AG09309 (cell line): ENCODE measurements around the gene SIL1.
"Not testable (repeated sequence)": the region's sequence is repeated elsewhere in the genome, so short reads cannot be mapped to it uniquely, and the experiment has no call there.

Experiments
- DNase-seq: peaks from one replicate; pipeline ENCODE4 v3.0.0-alpha.2; 2010; ENCODE audit warnings: low read depth
- H3K4me3 ChIP-seq: 2 replicates; pipeline ENCODE4 v1.5.1; 2011; ENCODE audit warnings: mild to moderate bottlenecking, low read depth, low read length, moderate library complexity; ENCODE audit not compliant: control insufficient read depth
- CTCF ChIP-seq: IDR thresholded peaks from 2 replicates; pipeline ENCODE4 v1.5.1; 2011; ENCODE audit warnings: mild to moderate bottlenecking, low read depth, low read length, inconsistent platforms; ENCODE audit not compliant: insufficient read depth, control insufficient read depth; ENCODE audit errors: missing control alignments

The SIL1 gene

GRCh38 chr5:139116100-139116655 is 82.0 kb downstream of the SIL1 start:
- no peak for DNase-seq
- H3K4me3 ChIP-seq = no peak overlapping the region

GRCh38 chr5:139113892-139114291 is 84.3 kb downstream of the SIL1 start:
- DNase-seq = no peak
- H3K4me3 ChIP-seq = no peak overlapping the region
- no peak for TF ChIP-seq CTCF

More at GRCh38 chr5:139116100-139116655, 82.0 kb downstream of the SIL1 start:
- TF ChIP-seq CTCF = no peak

- H3K4me3 ChIP-seq, DNase-seq: not testable (repeated sequence)
These were observed 85.8 kb downstream of the SIL1 start for GRCh38 chr5:139112362-139112761.

- no peak overlapping the region for H3K4me3 ChIP-seq
- DNase-seq = no peak
- no peak for TF ChIP-seq CTCF
These were observed 87.5 kb downstream of the SIL1 start for GRCh38 chr5:139110526-139111168.

DNA sequence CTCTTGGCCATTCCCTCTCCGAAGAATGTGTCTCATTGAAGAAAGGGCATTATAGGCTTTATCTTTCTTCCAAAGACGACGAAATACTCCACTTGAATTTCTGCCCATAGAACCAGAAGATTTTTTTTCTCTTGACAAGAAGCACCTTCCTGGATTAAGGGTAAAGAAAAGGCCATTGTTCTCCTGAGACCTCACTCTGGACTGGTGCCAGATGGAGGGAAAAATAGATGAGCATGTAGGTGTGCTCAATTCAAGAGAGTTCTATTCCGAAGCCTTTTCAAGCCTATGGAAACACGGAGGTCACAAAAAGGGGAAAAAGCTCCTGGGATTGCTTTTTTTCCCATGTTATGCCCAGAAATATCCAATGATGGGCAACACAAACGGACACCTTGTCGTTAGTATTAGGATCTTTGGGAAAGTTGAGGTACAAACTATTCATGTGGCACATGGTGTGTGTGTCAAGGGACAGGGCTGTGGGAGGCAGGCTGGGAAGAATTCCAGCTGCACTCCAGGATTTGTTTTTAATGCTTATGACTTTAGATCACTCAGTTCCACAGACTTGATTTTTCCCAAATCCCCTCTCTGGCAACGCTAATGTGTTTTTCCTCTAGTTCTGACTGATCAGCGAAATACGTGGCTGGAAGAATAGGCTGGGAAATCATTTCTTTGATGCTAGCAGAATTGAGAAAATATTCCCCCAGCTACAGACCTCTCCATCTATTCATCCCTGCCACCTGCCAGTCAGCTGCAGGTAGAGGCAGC is 89.9 kb downstream of the SIL1 start:
- no peak overlapping the region for H3K4me3 ChIP-seq
- DNase-seq = no peak
- TF ChIP-seq CTCF = no peak

- TF ChIP-seq CTCF = no peak
- no peak for DNase-seq
- H3K4me3 ChIP-seq = no peak overlapping the region
These were observed 92.5 kb downstream of the SIL1 start for GRCh38 chr5:139105621-139106071.

- peak; percentile 74 for DNase-seq
- no peak for TF ChIP-seq CTCF
- peak overlapping the region; percentile 6; the same call in 1 of the 2 replicates for H3K4me3 ChIP-seq
These were observed 93.4 kb downstream of the SIL1 start for GRCh38 chr5:139104577-139105276.
